Suppressor macrophage (primary cell): Measurements from ENCODE around the gene VSTM5.
"Not testable (repeated sequence)": the region's sequence is repeated elsewhere in the genome, so short reads cannot be mapped to it uniquely, and the experiment has no call there.

Source experiments
- DNase-seq, 4 experiments: peaks; one replicate each; pipeline ENCODE4 v3.0.0-alpha.2; 2020 to 2022
- total RNA-seq, 17 experiments: gene quantifications; one replicate each; lab custom pipeline; 2026; ENCODE audit warnings: mixed read lengths in 6 of 17, inconsistent platforms in 3 of 17; lab: John Stamatoyannopoulos, UW

VSTM5 gene
- 0 to 1.5 (median 0) reads per million in 17 experiments for total RNA-seq

DNA sequence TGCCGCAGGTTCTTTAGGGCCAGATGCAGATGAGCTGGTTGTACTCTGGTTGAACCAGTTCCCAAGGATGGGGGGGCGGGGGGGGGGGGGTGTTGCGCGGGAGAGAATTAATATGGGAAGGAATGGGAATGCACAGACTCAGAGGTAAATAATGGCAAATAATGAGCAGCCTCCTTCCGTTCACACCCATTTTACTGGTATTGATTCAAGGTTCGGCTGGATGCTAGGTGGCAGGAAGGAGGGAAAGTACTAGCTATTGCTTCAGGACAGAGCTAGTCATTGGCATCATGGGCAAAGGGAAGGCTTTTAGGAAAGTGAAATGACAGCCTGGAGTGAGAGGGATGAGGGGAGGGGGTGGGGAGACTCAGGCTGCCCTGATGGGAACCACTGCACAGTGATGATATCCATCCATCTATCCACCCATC is at the start of gene VSTM5:
TSS of gene VSTM5 (minus strand) at position 25 of the 425 bp plus-strand sequence. CDS start 116 bp downstream, outside the sequence.
- DNase-seq = no peak

DNA sequence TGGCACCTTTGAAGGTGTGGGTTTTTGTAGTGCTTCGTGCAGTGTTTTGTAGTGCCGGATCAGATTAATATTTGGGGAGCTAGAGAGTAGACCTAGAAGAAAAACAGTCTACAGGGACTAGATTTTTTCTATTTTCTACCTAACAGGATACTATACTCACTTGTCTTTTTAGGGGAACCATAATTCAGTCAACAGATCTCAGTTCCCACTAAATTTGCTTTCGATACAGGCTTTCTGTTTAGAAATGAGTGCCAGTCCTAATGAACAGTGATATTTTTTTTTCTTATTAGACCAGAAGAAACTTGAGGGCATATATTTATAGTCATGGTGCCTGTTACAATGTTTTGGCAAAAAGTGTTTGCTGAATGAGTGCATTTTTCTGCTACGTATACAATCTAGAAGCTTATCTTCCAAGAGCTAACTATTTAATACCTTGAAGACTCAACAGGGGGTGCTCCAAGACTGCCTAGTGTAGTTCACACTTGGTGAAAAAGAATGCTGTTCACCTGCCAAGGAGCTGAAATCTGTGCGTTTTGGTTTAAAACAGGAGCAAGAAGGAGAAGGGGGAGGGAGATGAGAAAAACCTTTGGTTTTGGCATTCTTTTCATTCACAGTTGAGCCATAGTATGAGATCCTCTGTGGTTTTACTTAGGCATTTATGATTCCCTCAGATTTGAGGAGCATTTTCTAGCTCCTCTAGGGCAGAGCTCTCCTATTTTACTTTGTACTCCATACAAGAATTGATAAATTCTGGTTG is 44.9 kb upstream of the VSTM5 start:
- DNase-seq = peak; percentile 7 to 38 (median 26)

GRCh38 chr11:93890391-93891051 is 40.1 kb upstream of the VSTM5 start:
- no peak for DNase-seq

- DNase-seq = no peak
Measured at GRCh38 chr11:93887111-93887510, 36.7 kb upstream of the VSTM5 start.

DNA sequence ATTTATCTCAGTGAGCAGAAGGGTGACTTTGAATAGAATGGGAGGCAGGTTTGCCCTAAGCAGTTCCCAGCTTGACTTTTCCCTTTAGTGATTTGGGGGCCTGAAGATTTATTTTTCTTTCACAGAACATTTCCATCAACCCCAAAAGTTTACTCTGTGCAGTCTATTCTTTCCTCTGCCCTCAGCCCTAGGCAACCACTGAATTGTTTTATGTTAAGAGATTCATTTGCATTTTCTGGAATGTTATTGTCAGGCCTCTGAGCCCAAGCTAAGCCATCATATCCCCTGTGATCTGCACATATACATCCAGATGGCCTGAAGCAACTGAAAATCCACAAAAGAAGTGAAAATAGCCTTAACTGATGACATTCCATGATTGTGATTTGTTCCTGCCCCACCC is 28.7 kb upstream of the VSTM5 start:
- DNase-seq = not testable (repeated sequence)

GRCh38 chr11:93875637-93876036 is 25.2 kb upstream of the VSTM5 start:
- no peak for DNase-seq

- DNase-seq = no peak
Measured at GRCh38 chr11:93871526-93871925, 21.1 kb upstream of the VSTM5 start.

GRCh38 chr11:93870616-93871015 is 20.2 kb upstream of the VSTM5 start:
- no peak for DNase-seq

DNA sequence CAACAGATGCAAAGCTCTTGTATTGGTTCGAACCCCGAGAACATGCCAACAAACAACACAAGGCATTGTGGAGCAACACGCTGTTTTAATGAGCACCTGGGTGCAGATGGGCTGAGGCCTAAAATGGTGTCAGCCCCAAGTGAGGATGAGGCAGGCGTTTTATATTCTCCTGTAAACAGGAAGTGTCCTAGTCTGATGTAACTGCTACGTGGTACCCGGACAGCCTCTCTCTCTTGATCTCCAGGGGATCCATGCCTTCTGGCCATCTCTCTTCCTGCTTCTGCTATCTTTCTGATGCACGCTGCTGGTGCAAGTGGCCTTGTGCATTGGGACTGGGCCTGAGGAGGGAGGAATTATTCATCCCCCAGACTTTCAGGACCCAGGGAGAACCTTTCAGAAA is 19.4 kb upstream of the VSTM5 start:
- DNase-seq = no peak

DNA sequence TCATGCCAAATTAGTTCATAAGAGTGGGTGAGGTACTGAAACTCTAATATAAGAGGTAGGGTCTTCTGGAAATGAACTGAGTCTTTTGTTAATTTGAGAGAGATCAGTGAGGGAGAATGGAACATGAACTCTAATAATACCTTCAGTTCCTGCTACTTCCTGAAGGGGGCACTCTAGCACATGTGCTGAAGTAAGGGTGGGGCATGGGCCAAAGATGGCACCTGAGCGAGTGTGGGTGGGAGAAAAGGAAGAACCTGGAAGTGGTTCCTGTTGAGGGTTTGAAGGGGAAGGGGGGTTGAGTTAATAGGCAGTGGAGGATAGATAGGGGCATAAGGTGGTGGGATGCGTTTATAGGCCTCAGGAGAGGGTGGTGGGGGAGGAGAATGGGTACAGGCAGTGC is 18.0 kb upstream of the VSTM5 start:
- DNase-seq = peak in 2 of 4 experiments; percentile 2 to 5

- no peak for DNase-seq
Measured at GRCh38 chr11:93861808-93862207, 11.4 kb upstream of the VSTM5 start.

GRCh38 chr11:93858121-93858775 is 7.8 kb upstream of the VSTM5 start:
- no peak for DNase-seq

DNA sequence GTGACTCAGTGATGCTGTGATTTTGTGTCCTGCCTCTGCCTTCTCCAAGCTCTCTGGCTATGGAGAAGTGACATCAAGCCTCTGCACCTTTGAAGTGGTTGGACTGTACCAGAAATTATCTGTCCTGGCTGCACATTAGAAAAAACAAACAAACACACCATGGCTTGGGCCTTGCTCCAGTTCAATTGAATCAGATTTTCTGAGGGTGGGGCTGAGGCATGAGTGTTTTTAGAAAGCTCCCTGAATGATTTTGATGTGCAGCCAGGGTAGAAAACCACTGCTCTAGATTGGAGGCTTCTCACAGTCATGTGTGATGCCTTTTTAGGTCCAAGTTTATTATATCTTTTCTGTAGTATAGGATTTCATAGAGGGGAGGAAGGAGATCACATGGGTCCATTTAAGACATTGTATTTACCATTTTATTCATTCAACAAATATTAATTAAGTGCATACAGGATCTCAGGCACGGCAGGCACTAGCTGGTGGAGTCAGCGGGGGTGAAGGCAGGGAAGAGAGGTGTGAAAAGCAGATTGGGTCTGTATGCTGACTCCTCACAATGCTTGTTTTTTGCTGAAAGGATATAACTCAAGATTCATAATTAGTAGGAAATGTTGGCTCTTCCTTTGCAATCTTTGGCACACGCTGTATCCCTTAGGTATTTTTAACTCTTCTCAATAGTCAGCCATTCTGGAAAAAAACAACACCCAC is 7.1 kb upstream of the VSTM5 start:
- no peak for DNase-seq

GRCh38 chr11:93852242-93852641 is 1.8 kb upstream of the VSTM5 start:
- DNase-seq = no peak

DNA sequence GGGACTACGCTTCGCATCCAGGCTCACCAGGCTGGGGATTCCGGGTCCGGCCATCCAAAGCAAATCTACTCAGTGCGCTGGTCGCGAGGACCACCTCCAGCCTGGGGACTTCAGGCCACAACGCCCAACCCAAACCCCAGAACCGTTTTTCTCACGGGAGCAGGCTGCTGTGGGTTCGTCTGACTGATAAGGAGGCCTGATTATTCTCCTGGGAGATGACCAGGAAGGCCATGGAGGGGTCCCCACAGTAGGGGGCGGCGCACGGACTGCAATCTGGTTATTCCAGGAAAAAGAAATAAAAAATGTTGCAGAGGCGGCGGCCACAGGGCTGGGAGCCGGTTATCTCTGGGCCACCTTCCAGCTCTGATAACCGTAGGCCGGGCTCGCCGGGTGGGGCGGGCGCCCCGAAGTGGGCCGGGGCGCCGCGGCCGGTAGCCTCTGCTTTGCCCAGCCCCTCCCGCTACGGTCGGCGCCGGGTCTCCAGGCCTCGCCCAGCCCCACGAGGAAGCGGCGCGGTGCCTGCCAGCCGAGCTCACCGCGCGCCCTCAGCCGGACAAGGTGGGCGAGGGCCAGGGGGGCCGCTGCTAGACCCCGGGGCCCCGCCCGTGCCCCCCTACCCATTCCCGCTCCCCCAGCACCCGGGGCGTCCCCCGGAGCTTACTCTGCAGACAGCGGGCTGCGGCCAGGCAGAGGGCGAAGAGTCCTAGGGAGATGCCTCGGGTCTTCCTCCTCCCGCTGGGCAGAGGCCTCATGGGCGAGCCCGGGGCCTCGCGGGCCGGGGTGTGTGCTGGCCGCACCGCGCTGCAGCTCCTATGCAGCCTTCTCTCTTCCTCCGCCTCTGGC is 446 bp downstream of the VSTM5 start:
- peak in 2 of 4 experiments; percentile 8 for DNase-seq

GRCh38 chr11:93849201-93849600 is 1.2 kb downstream of the VSTM5 start:
- no peak for DNase-seq

DNA sequence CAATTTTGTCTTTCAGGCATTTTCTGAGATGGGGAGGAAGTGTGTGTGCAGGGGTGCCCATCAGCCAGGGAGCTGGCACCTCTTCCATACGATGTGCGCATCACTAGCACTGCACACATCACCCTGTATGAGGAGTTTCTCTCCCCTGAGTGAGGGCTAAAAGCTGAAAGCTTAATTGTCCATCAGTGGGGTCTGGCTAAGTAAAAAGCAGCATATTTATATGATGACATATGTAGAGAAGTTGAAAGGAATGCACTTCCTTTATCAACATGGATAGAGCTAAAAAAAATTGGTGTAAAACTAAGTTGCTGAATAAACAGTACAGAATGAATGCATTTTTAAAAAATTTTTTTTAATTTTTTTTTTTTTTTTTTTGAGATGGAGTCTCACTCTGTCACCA is 4.0 kb downstream of the VSTM5 start:
- no peak for DNase-seq

DNA sequence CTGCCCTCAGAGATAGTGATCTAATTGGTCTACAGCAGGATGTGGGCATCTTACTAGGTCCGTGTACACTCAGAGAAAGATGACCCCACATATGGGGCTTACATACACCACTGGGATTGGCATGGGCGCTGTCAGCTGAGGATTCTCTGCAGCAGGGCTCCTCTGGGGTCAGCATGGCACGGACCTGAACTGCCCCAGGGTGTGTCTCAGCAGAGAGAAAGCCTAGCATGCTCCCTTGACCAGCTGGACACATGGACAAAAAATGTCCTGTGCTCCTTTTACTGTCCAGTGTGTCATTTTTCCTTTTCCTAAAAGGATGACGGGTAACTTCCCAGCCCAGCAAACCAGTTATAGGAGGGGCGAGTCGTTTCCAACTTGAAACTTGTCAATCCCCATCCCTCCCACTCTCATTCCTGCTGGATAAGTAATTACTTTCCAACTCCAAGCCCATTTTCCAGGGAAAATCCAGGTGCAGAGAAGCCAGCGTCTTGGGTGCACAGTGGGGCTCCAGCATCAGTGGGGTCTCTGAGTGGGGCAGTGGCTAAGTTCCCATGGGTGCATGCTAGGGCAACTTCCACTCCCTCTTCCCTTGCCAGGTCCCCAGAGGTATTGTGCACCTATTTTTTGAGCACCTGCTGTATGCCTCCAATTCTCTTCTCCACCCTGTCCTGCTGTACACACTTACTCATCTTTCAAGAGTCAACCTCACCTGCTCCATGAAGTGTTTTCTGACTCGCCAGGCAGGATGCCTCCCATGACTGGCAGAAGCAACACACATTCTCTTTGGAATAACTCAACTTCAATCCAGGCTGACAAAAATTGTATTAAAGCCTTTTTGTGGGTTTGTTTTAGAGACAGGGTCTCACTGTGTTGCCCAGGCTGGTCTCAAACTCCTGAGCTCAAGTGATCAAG is 5.0 kb downstream of the VSTM5 start:
- DNase-seq = no peak

DNA sequence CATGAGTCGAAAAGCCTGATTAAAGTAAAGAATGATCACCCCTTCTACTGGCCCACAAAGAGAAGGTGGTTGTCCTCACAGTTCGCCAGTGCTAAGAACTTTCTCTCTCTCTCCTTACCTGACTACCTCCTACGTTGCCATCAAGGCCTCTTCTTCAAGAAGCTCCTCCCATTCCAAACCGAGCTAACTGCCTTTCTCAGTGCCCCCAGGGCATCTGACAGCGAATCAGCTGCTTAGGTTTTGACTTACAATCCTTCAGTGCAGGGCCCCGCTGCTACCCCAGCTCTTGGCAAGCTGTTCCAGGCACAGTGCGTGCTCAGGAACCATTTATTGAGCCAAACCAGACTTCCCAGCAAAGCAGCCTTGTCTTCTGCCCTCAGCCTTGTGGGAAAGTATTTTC is 5.8 kb downstream of the VSTM5 start:
- DNase-seq = no peak

DNA sequence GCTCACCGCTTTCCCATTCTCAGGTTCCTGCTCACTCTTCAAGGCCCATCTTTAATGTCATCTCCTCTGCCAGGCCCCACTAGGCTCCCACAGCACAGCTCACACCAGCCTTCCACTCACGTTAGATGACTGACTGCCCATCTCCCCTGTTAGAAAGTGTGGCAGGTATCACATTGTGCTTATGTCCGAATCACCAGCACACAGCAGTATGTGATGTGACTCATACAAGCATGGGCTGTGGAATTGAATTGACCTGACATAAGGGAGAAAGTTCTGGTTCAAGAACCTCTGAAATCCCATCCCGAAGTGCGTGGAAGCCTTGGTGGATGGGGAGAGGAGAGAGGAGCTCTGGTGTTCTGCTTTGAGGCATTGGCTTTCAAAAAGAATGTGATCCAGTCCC is 6.5 kb downstream of the VSTM5 start:
- no peak for DNase-seq

DNA sequence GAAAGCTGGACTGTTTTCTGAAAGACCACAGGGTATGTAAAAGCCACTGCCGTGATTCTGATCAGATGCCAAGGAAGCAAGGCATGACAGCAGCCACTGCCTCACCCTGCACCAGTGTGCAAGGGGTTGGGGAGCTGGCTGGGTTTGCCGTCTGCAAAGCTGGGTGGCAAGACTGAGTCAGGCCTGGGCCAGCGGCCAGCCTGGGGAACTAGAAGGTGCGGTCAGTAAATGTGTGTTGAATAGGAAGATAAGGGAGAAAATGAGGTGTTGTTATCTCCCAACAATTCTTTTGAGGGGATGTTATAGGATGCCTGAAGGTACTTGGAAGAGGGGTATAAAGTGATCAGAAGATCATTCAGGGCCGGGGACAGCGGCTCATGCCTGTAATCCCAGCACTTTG is 8.0 kb downstream of the VSTM5 start:
- no peak for DNase-seq
